Colonic mucosa (tissue), 4 donors: ENCODE measurements around the gene TREX2. TPM values are rescaled to one million over a fixed set of nuclear protein-coding genes. Genes with fewer than 3 reads are reported as not detected.

Experiments used
- DNase-seq: peaks from one replicate; pipeline ENCODE4 v3.0.0-alpha.2; 2020
- H3K27ac ChIP-seq: fragments of 200-600 bp; one replicate; pipeline ENCODE4 v1.8.0; 2021
- H3K27me3 ChIP-seq: fragments of 200-600 bp; one replicate; pipeline ENCODE4 v1.8.0; 2021
- H3K36me3 ChIP-seq: fragments of 200-600 bp; one replicate; pipeline ENCODE4 v1.8.0; 2021
- H3K4me1 ChIP-seq: fragments of 200-600 bp; one replicate; pipeline ENCODE4 v1.8.0; 2021; ENCODE audit warnings: mild to moderate bottlenecking
- H3K4me3 ChIP-seq: fragments of 200-600 bp; one replicate; pipeline ENCODE4 v1.8.0; 2021
- H3K9ac ChIP-seq, 2 donors: one replicate each; pipeline ENCODE4 v1.7.0; 2013; ENCODE audit warnings: control low read depth in 2 of 2, low read depth in 2 of 2, low read length in 2 of 2
- H3K9me3 ChIP-seq: fragments of 200-600 bp; one replicate; pipeline ENCODE4 v1.8.0; 2021
- CTCF ChIP-seq: fragments of 200-600 bp; IDR thresholded peaks from one replicate; pipeline ENCODE4 v1.8.0; 2022; ENCODE audit warnings: antibody characterized with exemption, mild to moderate bottlenecking
- intact Hi-C: fragments of 100-400 bp; cut with DNase I; formaldehyde crosslinking; loops from one replicate; pipeline ENCODE4 v1.14.1; 2022
- total RNA-seq, 2 donors: library from RNA; stranded (reverse); fragmentation: NEBNext Ultra II Directional in 1 of 2; extraction: Animal tissue kit (Norgen Biotek cat#: 25700) in 1 of 2; gene quantifications; one replicate each; pipeline ENCODE4 v1.2.1, GENCODE V29; 2021
- donor health status: healthy.
- donor health status: DM: no; HTN: no; CAD: no.
- donor health status: DM: no; HTN: no; CAD: no.

Gene TREX2
- total RNA-seq, 2 donors from 2014 or later = 1.2 TPM; not detected in 1

GRCh38 chrX:153478746-153479145, 32.9 kb upstream of the TREX2 start:
- Histone ChIP-seq H3K4me3 (no peak overlapping the region), H3K36me3 (no peaks in the 10 kb centered on the region), H3K9ac (no peak overlapping the region), H3K27ac (no peak overlapping the region), H3K4me1 (no peaks in the 10 kb centered on the region), H3K27me3 (no peaks in the 10 kb centered on the region), H3K9me3 (no peaks in the 10 kb centered on the region)
- no peak for TF ChIP-seq CTCF
- intact Hi-C loops = no loop called here
- no peak for DNase-seq

- Histone ChIP-seq H3K27ac (no peak overlapping the region), H3K9me3 (no peaks in the 10 kb centered on the region), H3K36me3 (no peaks in the 10 kb centered on the region), H3K4me1 (no peaks in the 10 kb centered on the region), H3K9ac (no peak overlapping the region), H3K4me3 (no peak overlapping the region), H3K27me3 (no peaks in the 10 kb centered on the region)
- no peak for DNase-seq
- TF ChIP-seq CTCF = no peak
- intact Hi-C loops = no loop called here
Observed at GRCh38 chrX:153477901-153478300, 32.0 kb upstream of the TREX2 start.

GRCh38 chrX:153477364-153477857, 31.6 kb upstream of the TREX2 start:
- H3K4me3 ChIP-seq = no peak overlapping the region
- DNase-seq = no peak
- no peaks in the 10 kb centered on the region for H3K27me3 ChIP-seq
- no peak overlapping the region for H3K9ac ChIP-seq
- H3K36me3 ChIP-seq = no peaks in the 10 kb centered on the region
- intact Hi-C loops = no loop called here
- TF ChIP-seq CTCF = no peak
- no peaks in the 10 kb centered on the region for H3K4me1 ChIP-seq
- no peak overlapping the region for H3K27ac ChIP-seq
- no peaks in the 10 kb centered on the region for H3K9me3 ChIP-seq

GRCh38 chrX:153476666-153477363, 31.0 kb upstream of the TREX2 start:
- Histone ChIP-seq H3K36me3 (no peaks in the 10 kb centered on the region), H3K9ac (no peak overlapping the region), H3K4me1 (no peaks in the 10 kb centered on the region), H3K9me3 (no peaks in the 10 kb centered on the region), H3K27me3 (no peaks in the 10 kb centered on the region), H3K27ac (no peak overlapping the region), H3K4me3 (no peak overlapping the region)
- intact Hi-C loops = no loop called here
- no peak for DNase-seq
- TF ChIP-seq CTCF = no peak

GRCh38 chrX:153475751-153476281, 30.0 kb upstream of the TREX2 start:
- Histone ChIP-seq H3K36me3 (no peaks in the 10 kb centered on the region), H3K27me3 (no peaks in the 10 kb centered on the region), H3K27ac (no peak overlapping the region), H3K9ac (no peak overlapping the region), H3K4me1 (no peaks in the 10 kb centered on the region), H3K9me3 (no peaks in the 10 kb centered on the region), H3K4me3 (no peak overlapping the region)
- TF ChIP-seq CTCF = no peak
- intact Hi-C loops = no loop called here
- no peak for DNase-seq
